ENCODE results near the gene KNCN.

- TF ChIP-seq POLR2AphosphoS5 (IDR thresholded peaks at IDR 0.05; ENCODE audit: low read depth, low read length) = no peak
- no peak for TF ChIP-seq POLR2A (IDR thresholded peaks at IDR 0.05; ENCODE audit: low read depth, low read length)
Observed at GRCh38 chr1:46520063-46520911, 31.2 kb downstream of the KNCN start.
